ENCODE results near the gene CRYBG1. TPM values are rescaled to one million over a fixed set of nuclear protein-coding genes. Genes with fewer than 3 reads are reported as not detected.

Gene CRYBG1
- total and polyA plus RNA-seq, 2 of the 4 experiments (the other 2 are of a cell fraction) = 0.38 to 1.1 TPM

DNA sequence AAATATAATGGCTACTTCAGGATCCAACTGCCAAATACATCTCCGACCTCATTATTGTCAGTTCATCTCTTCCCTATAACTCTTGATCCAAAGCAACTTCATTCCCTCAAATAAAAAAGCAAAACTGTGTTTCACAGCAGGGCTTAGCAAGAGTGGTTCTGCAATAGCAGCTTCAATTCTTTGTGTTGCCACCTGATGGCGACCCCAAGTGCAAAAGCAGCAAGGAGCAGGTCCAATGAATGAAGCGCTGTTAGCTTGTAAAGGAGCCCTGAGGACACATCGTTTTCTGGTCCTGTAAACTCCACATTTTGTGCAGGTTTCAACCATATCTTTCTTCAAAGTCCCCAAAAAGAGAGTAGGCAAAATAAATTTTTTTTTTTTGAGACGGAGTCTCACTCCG is 249.2 kb downstream of the CRYBG1 start:
- H3K79me1 ChIP-seq (ENCODE audit: low read depth in 1 of 2, low read length in 2 of 2) = no peaks in the 10 kb centered on the region
- CTCF ChIA-PET = interaction anchor here (0.6 to 1.0 kb wide), 3 partner anchors 17 to 1235 kb away, joined by 3 to 4 read pairs (median 3); no protein-coding TSS in a partner anchor
- no peak overlapping the region for H2AFZ ChIP-seq (replicated peaks; ENCODE audit: low read length, poor library complexity)
- no peaks in the 10 kb centered on the region for H3K4me1 ChIP-seq (ENCODE audit: control insufficient read depth, insufficient read depth, low read length)
- no peaks in the 10 kb centered on the region for H3K27me3 ChIP-seq (ENCODE audit: control insufficient read depth, insufficient read depth, low read length)
- H3K9me3 ChIP-seq (ENCODE audit: control insufficient read depth, insufficient read depth, low read length) = no peaks in the 10 kb centered on the region
- no peak overlapping the region for H4K5ac ChIP-seq (ENCODE audit: low read depth, low read length)
- H3K27ac ChIP-seq (ENCODE audit: insufficient read depth, low read length) = no peak overlapping the region
- BruUV-seq (replicated peaks) = no TSS peak
- POLR2A ChIA-PET (ENCODE audit: unreplicated experiment) = no interaction called here
- H2AK5ac ChIP-seq (ENCODE audit: low read depth, low read length) = no peak overlapping the region
- H2BK15ac ChIP-seq (ENCODE audit: low read depth, low read length) = no peak overlapping the region
- no peak overlapping the region for H2BK120ac ChIP-seq (ENCODE audit: low read depth, low read length)
- no peak overlapping the region for H3K4ac ChIP-seq (ENCODE audit: low read depth, low read length)
- H3K18ac ChIP-seq (ENCODE audit: low read depth, low read length) = no peak overlapping the region
- H3K4me3 ChIP-seq (ENCODE audit: insufficient read depth, low read depth, low read length) = no peak overlapping the region
- no peak overlapping the region for H2BK20ac ChIP-seq (ENCODE audit: low read depth, low read length)
- H2BK5ac ChIP-seq (ENCODE audit: low read depth, low read length, poor library complexity, severe bottlenecking) = no peak overlapping the region
- H4K20me1 ChIP-seq (ENCODE audit: insufficient read depth, low read length) = no peaks in the 10 kb centered on the region
- no peaks in the 10 kb centered on the region for H3K9me1 ChIP-seq (ENCODE audit: insufficient read depth, low read length)
- no peak overlapping the region for H4K8ac ChIP-seq (ENCODE audit: low read depth in 2 of 2, low read length in 2 of 2)
- no peak overlapping the region for H3K23ac ChIP-seq (ENCODE audit: low read depth, low read length)
- no peak overlapping the region for H3K4me2 ChIP-seq (ENCODE audit: low read depth, low read length)
- dilution Hi-C loops (cut with HindIII; ENCODE audit: low sequenced_read_pairs, unreplicated experiment) = no loop called here
- intact Hi-C loops (cut with micrococcal nuclease) = loop anchor here (2.0 kb wide), 1 partner anchor 15 kb away; no protein-coding TSS in a partner anchor
- ATAC-seq (ENCODE audit: low read depth) = no peak
- no peak overlapping the region for H3K9ac ChIP-seq (ENCODE audit: low read depth, low read length)
- in situ Hi-C loops (cut with MboI; ENCODE audit: low sequenced_read_pairs) = no loop called here
- no peak overlapping the region for H2AK9ac ChIP-seq (replicated peaks; ENCODE audit: low read depth, low read length, poor library complexity)
- DNase-seq = no peak
- H3K56ac ChIP-seq (ENCODE audit: extremely low read depth, insufficient read depth, low read length) = no peak overlapping the region
- WGBS, 2 experiments (ENCODE audit: extremely low coverage in 2 of 2, insufficient read length in 1 of 2) = 93% methylated on average over 3 of the region's 6 CpGs; no CpG with 5 or more reads in 1 of the 2 experiments
- no peak for TF ChIP-seq CEBPB (IDR thresholded peaks at IDR 0.05; ENCODE audit: low read depth, low read length)
- TF ChIP-seq, protein P1, sequence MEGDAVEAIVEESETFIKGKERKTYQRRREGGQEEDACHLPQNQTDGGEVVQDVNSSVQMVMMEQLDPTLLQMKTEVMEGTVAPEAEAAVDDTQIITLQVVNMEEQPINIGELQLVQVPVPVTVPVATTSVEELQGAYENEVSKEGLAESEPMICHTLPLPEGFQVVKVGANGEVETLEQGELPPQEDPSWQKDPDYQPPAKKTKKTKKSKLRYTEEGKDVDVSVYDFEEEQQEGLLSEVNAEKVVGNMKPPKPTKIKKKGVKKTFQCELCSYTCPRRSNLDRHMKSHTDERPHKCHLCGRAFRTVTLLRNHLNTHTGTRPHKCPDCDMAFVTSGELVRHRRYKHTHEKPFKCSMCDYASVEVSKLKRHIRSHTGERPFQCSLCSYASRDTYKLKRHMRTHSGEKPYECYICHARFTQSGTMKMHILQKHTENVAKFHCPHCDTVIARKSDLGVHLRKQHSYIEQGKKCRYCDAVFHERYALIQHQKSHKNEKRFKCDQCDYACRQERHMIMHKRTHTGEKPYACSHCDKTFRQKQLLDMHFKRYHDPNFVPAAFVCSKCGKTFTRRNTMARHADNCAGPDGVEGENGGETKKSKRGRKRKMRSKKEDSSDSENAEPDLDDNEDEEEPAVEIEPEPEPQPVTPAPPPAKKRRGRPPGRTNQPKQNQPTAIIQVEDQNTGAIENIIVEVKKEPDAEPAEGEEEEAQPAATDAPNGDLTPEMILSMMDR (conservative IDR thresholded peaks at IDR 0.05; ENCODE audit: low read depth, low read length) = 0 out of 2 replicates have a peak, but pooled peaks have one; percentile 7
- no peak overlapping the region for H3K14ac ChIP-seq (replicated peaks; ENCODE audit: low read depth, low read length)
- H4K91ac ChIP-seq (ENCODE audit: insufficient read depth, low read depth, low read length) = no peak overlapping the region
- H3K36me3 ChIP-seq (ENCODE audit: control insufficient read depth, insufficient read depth, low read length) = no peaks in the 10 kb centered on the region

Measured in IMR-90 (cell line).